HepG2 (cell line): ENCODE measurements around the gene TBC1D25. TPM values are rescaled to one million over a fixed set of nuclear protein-coding genes. Genes with fewer than 3 reads are reported as not detected.

ENCODE experiments used
- ATAC-seq: fragments of 200-7000 bp; cut with Tn5 transposase; 3 replicates; pipeline ENCODE4 v1.9.1; 2020; ENCODE audit warnings: mild to moderate bottlenecking, moderate library complexity
- BruUV-seq: library from RNA; stranded (reverse); fragments of 400-500 nt; replicated peaks from 2 replicates; lab custom pipeline; 2021; lab: Mats Ljungman, UMichigan
- CTCF ChIA-PET: fragments of 300-600 bp; formaldehyde crosslinking; extraction: SDS; loops from one replicate; lab custom pipeline; 2021; ENCODE audit warnings: low total read pairs, inconsistent platforms, low intra/inter-chr PET ratio; lab: Yijun Ruan, JAX
- POLR2A ChIA-PET: fragments of 350-600 bp; sonication (Branson Sonifier 250); formaldehyde crosslinking; loops from one replicate; lab custom pipeline; 2020; ENCODE audit warnings: antibody characterized with exemption, inconsistent platforms; lab: Yijun Ruan, JAX
- DNase-seq: peaks from one replicate; pipeline ENCODE4 v3.0.0-alpha.2; 2015; ENCODE audit warnings: low spot score
- FAIRE-seq: peaks from 3 replicates; lab custom pipeline; 2011; peaks lifted over from hg19 to GRCh38; lab: Jason Lieb, UNC
- H2AFZ ChIP-seq: one replicate; pipeline ENCODE4 v1.6.1; 2011; ENCODE audit warnings: low read length, inconsistent platforms
- H3K27ac ChIP-seq: fragments of 300-600 bp; 3 replicates; pipeline ENCODE4 v1.8.0; 2011; ENCODE audit warnings: mixed run types, mild to moderate bottlenecking, mixed read lengths, low read length, inconsistent platforms; ENCODE audit not compliant: insufficient read depth; ENCODE audit errors: extremely low read length
- H3K27me3 ChIP-seq, 2 experiments: fragments of 200-600 bp in 1 of 2; 2 replicates in 1 of 2; 3 replicates in 1 of 2; pipeline versions ENCODE4 v1.6.0 to v1.8.0; 2011; ENCODE audit warnings: low read length in 2 of 2, mild to moderate bottlenecking in 2 of 2, moderate library complexity in 2 of 2, inconsistent platforms in 1 of 2; ENCODE audit not compliant: insufficient read depth in 2 of 2, control insufficient read depth in 1 of 2
- H3K36me3 ChIP-seq, 2 experiments: fragments of 200-600 bp in 1 of 2; replicated peaks in 1 of 2; 2 replicates in 1 of 2; 3 replicates in 1 of 2; pipeline versions ENCODE4 v1.5.1 to v1.8.0; 2011; ENCODE audit warnings: low read length in 2 of 2, inconsistent platforms in 1 of 2; ENCODE audit not compliant: insufficient read depth in 2 of 2, control insufficient read depth in 1 of 2
- H3K4me1 ChIP-seq: 2 replicates; pipeline ENCODE4 v1.5.1; 2012; ENCODE audit warnings: low read length, inconsistent platforms; ENCODE audit not compliant: insufficient read depth
- H3K4me2 ChIP-seq: 2 replicates; pipeline ENCODE4 v1.6.0; 2011; ENCODE audit warnings: low read depth, low read length, inconsistent platforms
- H3K4me3 ChIP-seq, 3 experiments: fragments of 200-600 bp in 1 of 3; sonication (generic), shearing (Covaris generic) in 1 of 3; replicated peaks in 1 of 3; 2 replicates each; pipeline ENCODE4 v1.5.1; 2011 to 2016; ENCODE audit warnings: low read length in 3 of 3, inconsistent platforms in 2 of 3, low read depth in 2 of 3, mild to moderate bottlenecking in 2 of 3, control low read depth in 1 of 3, mixed read lengths in 1 of 3; ENCODE audit not compliant: insufficient read depth in 1 of 3
- H3K79me2 ChIP-seq: one replicate; pipeline ENCODE4 v1.6.1; 2011; ENCODE audit warnings: low read length, inconsistent platforms; ENCODE audit not compliant: insufficient read depth
- H3K9ac ChIP-seq: 2 replicates; pipeline ENCODE4 v1.6.0; 2011; ENCODE audit warnings: mild to moderate bottlenecking, low read depth, low read length, inconsistent platforms; ENCODE audit not compliant: insufficient read depth
- H3K9me3 ChIP-seq: 2 replicates; pipeline ENCODE4 v1.5.1; 2012; ENCODE audit warnings: mild to moderate bottlenecking, low read length
- H4K20me1 ChIP-seq: 2 replicates; pipeline ENCODE4 v1.6.0; 2011; ENCODE audit warnings: inconsistent platforms, mild to moderate bottlenecking, low read length, moderate library complexity; ENCODE audit not compliant: insufficient read depth
- EP300 ChIP-seq, 3 experiments: sonication (generic) in 1 of 3; formaldehyde crosslinking in 1 of 3; IDR thresholded peaks; 2 replicates each; pipeline versions ENCODE4 v1.5.1 to v1.6.1; 2011 to 2020; ENCODE audit warnings: low read depth in 2 of 3, low read length in 2 of 3, borderline replicate concordance in 1 of 3, improper control_type of control experiment in 1 of 3, mild to moderate bottlenecking in 1 of 3, missing genetic modification reagents in 1 of 3, moderate library complexity in 1 of 3
- GATA4 ChIP-seq: sonication (generic); IDR thresholded peaks from 2 replicates; pipeline ENCODE4 v1.6.1; 2016; ENCODE audit warnings: antibody characterized with exemption, low read depth, borderline replicate concordance
- HNRNPLL ChIP-seq: fragments of 200-400 bp; formaldehyde crosslinking; IDR thresholded peaks from 2 replicates; pipeline ENCODE4 v1.6.1; 2017; ENCODE audit warnings: mild to moderate bottlenecking, low read depth, low read length; ENCODE audit not compliant: poor library complexity, severe bottlenecking
- PCBP2 ChIP-seq: fragments of 200-400 bp; formaldehyde crosslinking; optimal IDR thresholded peaks from 2 replicates; pipeline ENCODE3; 2018; ENCODE audit warnings: low read length, low read depth; ENCODE audit not compliant: poor library complexity, severe bottlenecking
- POLR2AphosphoS2 ChIP-seq: IDR thresholded peaks from 2 replicates; pipeline ENCODE4 v1.6.1; 2011; ENCODE audit warnings: low read depth, low read length, improper control_type of control experiment
- SRSF1 ChIP-seq: fragments of 200-400 bp; formaldehyde crosslinking; optimal IDR thresholded peaks from 2 replicates; pipeline ENCODE3; 2017; ENCODE audit warnings: mild to moderate bottlenecking, low read depth, low read length, moderate library complexity
- ZBTB7B ChIP-seq: sonication (generic); formaldehyde crosslinking; IDR thresholded peaks from 2 replicates; pipeline ENCODE4 v1.4.0; 2020; ENCODE audit warnings: missing genetic modification reagents
- ZEB1 ChIP-seq: IDR thresholded peaks from 2 replicates; pipeline ENCODE4 v1.6.1; 2012; ENCODE audit warnings: mild to moderate bottlenecking, low read depth, inconsistent platforms; ENCODE audit not compliant: insufficient replicate concordance
- ZNF160 ChIP-seq: sonication (generic); formaldehyde crosslinking; IDR thresholded peaks from 2 replicates; pipeline ENCODE4 v1.8.0; 2022; ENCODE audit warnings: mild to moderate bottlenecking, inconsistent platforms, missing genetic modification reagents
- ZNF17 ChIP-seq: sonication (generic); formaldehyde crosslinking; IDR thresholded peaks from 2 replicates; pipeline ENCODE4 v1.5.0; 2020; ENCODE audit warnings: mild to moderate bottlenecking, missing genetic modification reagents
- ZNF747 ChIP-seq: sonication (generic); formaldehyde crosslinking; IDR thresholded peaks from 2 replicates; pipeline ENCODE4 v1.8.1; 2023; ENCODE audit warnings: missing genetic modification reagents, mild to moderate bottlenecking, borderline replicate concordance
- WGBS: methylation state at CpG from one replicate; pipeline ENCODE4 v1.1.6; 2017; ENCODE audit warnings: low lambda C conversion rate; 5-methylcytosine and 5-hydroxymethylcytosine counted together
- in situ Hi-C: cut with HindIII; loops from 2 replicates; pipeline ENCODE4 v1.10.0; 2017; ENCODE audit warnings: low pct_unique_long_range_greater_than_20kb; ENCODE audit not compliant: extremely low pct_ligation_motif_present
- intact Hi-C: fragments of 100-400 bp; cut with micrococcal nuclease; formaldehyde crosslinking; loops from one replicate; pipeline ENCODE4 v1.10.0; 2022; ENCODE audit not compliant: unreplicated experiment
- polyA plus RNA-seq, 8 experiments: library from polyadenylated mRNA; depleted of rRNA in 3 of 8; stranded (reverse) in 7 of 8; unstranded in 1 of 8; fragments of >200 nt; fragmentation: Illumina TruSeq in 4 of 8; extraction: Trizol in 4 of 8; gene quantifications; 2 replicates each; pipeline versions ENCODE4 v1.2.1 to v1.2.3, GENCODE V29; 2011 to 2016; ENCODE audit warnings: low read depth in 4 of 8, missing spikeins in 1 of 8, mixed read lengths in 1 of 8; ENCODE audit not compliant: insufficient read depth in 1 of 8
- total RNA-seq, 5 experiments: library from RNA; depleted of rRNA; stranded (reverse); fragments of >200 nt; fragmentation: Illumina TruSeq; extraction: Trizol; gene quantifications; 2 replicates each; pipeline ENCODE4 v1.2.3, GENCODE V29; 2016; ENCODE audit warnings: low read depth in 1 of 5
- TF ChIP-seq, protein P1 (sequence below): sonication (generic); formaldehyde crosslinking; IDR thresholded peaks from 2 replicates; pipeline ENCODE4 v1.5.0; 2020; ENCODE audit warnings: mild to moderate bottlenecking, missing genetic modification reagents
- TF ChIP-seq, protein P2 (sequence below): sonication (generic); formaldehyde crosslinking; IDR thresholded peaks from 2 replicates; pipeline ENCODE4 v1.4.0; 2020; ENCODE audit warnings: missing genetic modification reagents, mild to moderate bottlenecking, borderline replicate concordance

Gene TBC1D25
- total and polyA plus RNA-seq, 2 of the 13 experiments (the other 11 are each of a cell fraction or from before 2014, with no cell fraction given): 3.5 to 4.7 TPM

DNA sequence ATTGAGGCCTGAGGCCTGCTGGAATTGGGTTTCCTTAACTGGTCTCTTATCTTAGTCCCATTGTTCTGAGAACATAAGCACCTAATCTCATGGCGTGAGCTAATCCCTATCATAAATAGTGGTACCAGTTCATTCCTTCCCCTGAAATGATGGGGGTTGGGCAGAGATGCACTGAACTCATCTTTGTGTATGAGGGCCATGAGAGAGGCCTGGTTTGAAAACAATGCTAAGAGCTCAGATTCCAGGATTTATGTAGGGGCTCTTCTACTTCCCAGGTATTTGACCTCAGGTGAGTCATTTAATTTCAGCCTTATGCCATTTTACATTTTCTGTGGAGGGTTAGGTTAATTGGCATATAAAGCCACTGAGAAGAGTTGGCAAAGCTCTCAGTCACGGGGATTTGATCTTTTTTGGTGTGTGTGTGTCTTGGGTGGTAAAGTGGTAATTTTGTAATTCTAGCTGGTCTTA lies 39.2 kb downstream of the TBC1D25 start:
- DNase-seq (no peak), ATAC-seq (no peak), FAIRE-seq (no peak)
- 100% methylated on average over 1 of the region's 2 CpGs for WGBS
- peaks cover 34% of the 10 kb centered on the region for H3K4me1 ChIP-seq
- no TSS peak for BruUV-seq
- H3K27me3 ChIP-seq: no peaks in the 10 kb centered on the region; a peak in 1 of 5 replicates
- no peak overlapping the region for H3K4me3 ChIP-seq
- H3K9me3 ChIP-seq: no peaks in the 10 kb centered on the region
- peaks cover 16% of the 10 kb centered on the region for H3K79me2 ChIP-seq
- peaks cover 6% of the 10 kb centered on the region for H4K20me1 ChIP-seq
- ChIA-PET CTCF (no interaction called here), POLR2A (interaction anchor here (0.8 to 2.1 kb wide), 5 partner anchors 10 to 134 kb away, joined by 3 to 8 read pairs (median 5); partner anchors contain the start of gene TBC1D25)
- in situ Hi-C loops (no loop called here), intact Hi-C loops (no loop called here)
- H3K4me2 ChIP-seq: no peak overlapping the region
- no peak overlapping the region for H3K27ac ChIP-seq
- H3K36me3 ChIP-seq: peaks cover 4 to 32% of the 10 kb centered on the region in 2 experiments; a peak in 4 of 5 replicates
- H3K9ac ChIP-seq: no peak overlapping the region
- H2AFZ ChIP-seq: no peak overlapping the region
- TF ChIP-seq, protein P1, sequence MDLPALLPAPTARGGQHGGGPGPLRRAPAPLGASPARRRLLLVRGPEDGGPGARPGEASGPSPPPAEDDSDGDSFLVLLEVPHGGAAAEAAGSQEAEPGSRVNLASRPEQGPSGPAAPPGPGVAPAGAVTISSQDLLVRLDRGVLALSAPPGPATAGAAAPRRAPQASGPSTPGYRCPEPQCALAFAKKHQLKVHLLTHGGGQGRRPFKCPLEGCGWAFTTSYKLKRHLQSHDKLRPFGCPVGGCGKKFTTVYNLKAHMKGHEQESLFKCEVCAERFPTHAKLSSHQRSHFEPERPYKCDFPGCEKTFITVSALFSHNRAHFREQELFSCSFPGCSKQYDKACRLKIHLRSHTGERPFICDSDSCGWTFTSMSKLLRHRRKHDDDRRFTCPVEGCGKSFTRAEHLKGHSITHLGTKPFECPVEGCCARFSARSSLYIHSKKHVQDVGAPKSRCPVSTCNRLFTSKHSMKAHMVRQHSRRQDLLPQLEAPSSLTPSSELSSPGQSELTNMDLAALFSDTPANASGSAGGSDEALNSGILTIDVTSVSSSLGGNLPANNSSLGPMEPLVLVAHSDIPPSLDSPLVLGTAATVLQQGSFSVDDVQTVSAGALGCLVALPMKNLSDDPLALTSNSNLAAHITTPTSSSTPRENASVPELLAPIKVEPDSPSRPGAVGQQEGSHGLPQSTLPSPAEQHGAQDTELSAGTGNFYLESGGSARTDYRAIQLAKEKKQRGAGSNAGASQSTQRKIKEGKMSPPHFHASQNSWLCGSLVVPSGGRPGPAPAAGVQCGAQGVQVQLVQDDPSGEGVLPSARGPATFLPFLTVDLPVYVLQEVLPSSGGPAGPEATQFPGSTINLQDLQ: no peak
- TF ChIP-seq POLR2AphosphoS2: peak; percentile 56; the same call in 1 of the 2 replicates
- TF ChIP-seq ZEB1: no peak
- TF ChIP-seq, protein P2, sequence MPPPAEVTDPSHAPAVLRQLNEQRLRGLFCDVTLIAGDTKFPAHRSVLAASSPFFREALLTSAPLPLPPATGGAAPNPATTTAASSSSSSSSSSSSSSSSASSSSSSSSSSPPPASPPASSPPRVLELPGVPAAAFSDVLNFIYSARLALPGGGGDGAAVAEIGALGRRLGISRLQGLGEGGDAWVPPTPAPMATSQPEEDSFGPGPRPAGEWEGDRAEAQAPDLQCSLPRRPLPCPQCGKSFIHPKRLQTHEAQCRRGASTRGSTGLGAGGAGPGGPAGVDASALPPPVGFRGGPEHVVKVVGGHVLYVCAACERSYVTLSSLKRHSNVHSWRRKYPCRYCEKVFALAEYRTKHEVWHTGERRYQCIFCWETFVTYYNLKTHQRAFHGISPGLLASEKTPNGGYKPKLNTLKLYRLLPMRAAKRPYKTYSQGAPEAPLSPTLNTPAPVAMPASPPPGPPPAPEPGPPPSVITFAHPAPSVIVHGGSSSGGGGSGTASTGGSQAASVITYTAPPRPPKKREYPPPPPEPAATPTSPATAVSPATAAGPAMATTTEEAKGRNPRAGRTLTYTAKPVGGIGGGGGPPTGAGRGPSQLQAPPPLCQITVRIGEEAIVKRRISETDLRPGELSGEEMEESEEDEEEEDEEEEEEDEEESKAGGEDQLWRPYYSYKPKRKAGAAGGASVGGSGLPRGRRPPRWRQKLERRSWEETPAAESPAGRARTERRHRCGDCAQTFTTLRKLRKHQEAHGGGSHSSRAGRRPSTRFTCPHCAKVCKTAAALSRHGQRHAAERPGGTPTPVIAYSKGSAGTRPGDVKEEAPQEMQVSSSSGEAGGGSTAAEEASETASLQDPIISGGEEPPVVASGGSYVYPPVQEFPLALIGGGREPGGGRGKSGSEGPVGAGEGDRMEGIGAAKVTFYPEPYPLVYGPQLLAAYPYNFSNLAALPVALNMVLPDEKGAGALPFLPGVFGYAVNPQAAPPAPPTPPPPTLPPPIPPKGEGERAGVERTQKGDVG (CRISPR knock-in tag): no peak
- TF ChIP-seq ZNF17 (CRISPR knock-in tag): no peak
- no peak for TF ChIP-seq ZBTB7B
- TF ChIP-seq ZNF160: no peak
- TF ChIP-seq EP300 (IDR thresholded peaks at IDR 0.05; ENCODE audit: low read depth in 2 of 2, low read length in 2 of 2): no peak
- TF ChIP-seq EP300 (CRISPR knock-in tag; IDR thresholded peaks at IDR 0.05; ENCODE audit: borderline replicate concordance): no peak
- no peak for TF ChIP-seq ZNF747 (CRISPR knock-in tag)
- TF ChIP-seq PCBP2: no peak
- TF ChIP-seq HNRNPLL: no peak
- TF ChIP-seq SRSF1: no peak
- no peak for TF ChIP-seq GATA4
